HG02840 (cell line): ENCODE data around the gene UGGT2.
"Not testable (repeated sequence)": the region's sequence is repeated elsewhere in the genome, so short reads cannot be mapped to it uniquely, and the experiment has no call there.

Source experiments
- ATAC-seq: cut with Tn5 transposase; IDR thresholded peaks from one replicate; pipeline ENCODE4 v1.9.1; 2021; ENCODE audit warnings: mild to moderate bottlenecking, moderate library complexity, moderate number of reproducible peaks; ENCODE audit not compliant: unreplicated experiment, low FRiP score

The UGGT2 gene

DNA sequence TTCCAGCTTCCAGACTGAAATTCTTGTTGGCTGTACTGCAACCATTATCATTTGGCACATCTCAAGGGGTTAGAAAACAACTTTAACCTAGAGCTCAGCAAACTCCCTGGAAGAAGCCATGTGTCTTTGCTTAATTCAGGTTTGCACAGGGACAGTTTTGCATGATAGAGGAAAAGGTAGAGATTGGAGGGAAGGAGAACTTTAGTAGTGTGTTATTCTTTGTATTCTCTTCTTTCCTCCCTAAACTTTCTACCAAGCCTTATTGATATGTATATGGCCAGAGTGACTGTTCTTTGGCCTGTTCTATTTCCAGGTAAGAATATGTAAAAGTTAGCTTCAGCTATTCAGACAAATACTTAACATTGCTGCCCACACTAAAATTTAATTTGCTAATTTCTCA, 53.1 kb downstream of the UGGT2 start:
- no peak for ATAC-seq

DNA sequence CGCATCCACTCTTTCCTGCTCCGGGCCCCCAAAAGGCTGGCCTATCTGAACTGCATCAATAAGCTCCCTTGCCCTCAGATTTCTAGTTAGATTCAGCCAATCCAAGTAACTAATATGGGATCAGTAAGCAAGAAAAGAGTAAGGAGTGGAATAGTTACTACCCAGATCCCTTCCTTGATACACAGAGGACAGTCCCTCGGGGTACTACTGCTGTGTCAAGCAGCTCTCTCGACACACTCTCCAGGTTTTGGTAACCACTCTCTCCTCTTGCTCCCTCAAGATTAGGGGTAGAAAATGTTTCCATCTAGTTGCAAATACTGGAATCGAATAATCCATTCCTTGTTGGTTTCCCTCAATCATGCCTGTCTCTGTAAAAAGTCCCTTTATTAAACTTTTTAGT, 65.4 kb downstream of the UGGT2 start:
- no peak for ATAC-seq

- no peak for ATAC-seq
Observed at GRCh38 chr13:95982144-95982543, 71.1 kb downstream of the UGGT2 start.

DNA sequence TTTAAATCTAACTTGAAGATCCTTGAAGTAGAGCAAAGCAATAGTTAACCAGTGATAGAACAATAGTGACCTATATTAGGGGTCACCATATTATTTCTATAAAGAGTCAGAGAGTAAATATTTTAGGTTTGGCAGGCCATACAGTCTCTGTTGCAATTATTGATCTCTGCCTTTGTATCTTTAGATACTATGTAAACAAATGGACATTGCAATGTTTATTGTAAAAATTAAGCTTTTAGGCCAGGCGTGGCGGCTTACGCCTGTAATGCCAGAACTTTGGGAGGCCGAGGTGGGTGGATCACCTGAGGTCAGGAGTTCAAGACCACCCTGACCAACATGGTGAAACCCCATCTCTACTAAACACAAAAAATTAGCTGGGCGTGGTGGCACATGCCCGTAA, 80.5 kb downstream of the UGGT2 start:
- not testable (repeated sequence) for ATAC-seq

DNA sequence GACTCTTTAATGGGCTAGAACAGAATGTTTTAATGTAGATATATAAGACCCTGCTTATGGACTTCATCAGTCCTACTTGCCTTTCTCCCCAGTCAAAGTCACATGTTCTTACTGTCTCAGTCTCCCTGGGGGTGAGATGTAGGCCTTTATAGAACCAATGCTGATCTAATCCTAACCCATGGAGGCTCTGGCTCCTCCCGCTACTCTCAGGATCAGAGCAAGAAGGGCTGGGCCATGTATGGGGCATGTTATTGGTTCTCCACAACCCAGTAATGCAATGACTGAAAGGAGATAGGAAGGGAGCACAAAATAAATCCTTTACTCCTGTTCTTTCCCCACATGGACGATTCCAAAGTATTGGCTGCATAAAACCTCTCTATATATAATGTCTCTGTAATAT, 82.3 kb downstream of the UGGT2 start:
- no peak for ATAC-seq

DNA sequence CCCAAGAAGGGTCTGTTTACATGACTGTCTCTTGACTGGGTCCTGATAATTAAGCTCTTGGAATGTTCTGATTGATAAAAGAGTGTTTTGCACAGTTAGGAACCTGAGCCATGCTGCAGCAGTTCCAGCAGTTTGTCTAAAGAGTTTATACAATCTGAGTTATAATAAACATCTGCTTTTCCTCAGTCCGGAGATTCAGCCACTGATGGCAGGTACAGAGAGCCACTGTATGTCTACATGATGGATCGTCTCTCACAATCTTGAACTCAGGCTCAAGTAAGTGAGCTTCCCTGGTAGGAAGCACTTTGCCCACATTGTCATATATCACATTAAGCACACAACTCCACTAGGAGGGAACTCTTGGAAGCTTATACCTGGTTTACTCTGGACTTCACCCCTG, 84.3 kb downstream of the UGGT2 start:
- no peak for ATAC-seq

GRCh38 chr13:95957331-95957730, 95.9 kb downstream of the UGGT2 start:
- no peak for ATAC-seq

- no peak for ATAC-seq
Observed at GRCh38 chr13:95956589-95957148, 96.5 kb downstream of the UGGT2 start.

- ATAC-seq, result no peak
Observed at GRCh38 chr13:95955719-95956118, 97.5 kb downstream of the UGGT2 start.

DNA sequence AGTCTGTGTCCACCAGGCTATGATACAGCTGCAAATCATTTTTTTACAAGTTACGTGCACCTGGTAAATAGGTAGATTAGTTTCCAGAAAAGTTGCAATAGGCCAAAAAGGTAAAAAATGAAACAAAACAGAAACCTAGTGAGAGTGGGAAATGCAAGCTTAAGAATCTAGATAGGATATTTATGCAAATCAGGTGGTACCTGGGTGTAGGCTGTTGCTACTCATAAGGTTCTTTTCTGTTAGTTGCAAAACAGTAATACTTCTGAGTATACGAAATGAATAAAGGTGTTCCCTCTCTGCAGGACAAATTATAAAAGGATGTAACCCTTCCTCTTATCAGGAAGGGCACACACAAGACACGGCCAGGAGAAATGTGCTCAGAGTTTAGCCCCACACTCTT, 97.9 kb downstream of the UGGT2 start:
- ATAC-seq, result no peak

DNA sequence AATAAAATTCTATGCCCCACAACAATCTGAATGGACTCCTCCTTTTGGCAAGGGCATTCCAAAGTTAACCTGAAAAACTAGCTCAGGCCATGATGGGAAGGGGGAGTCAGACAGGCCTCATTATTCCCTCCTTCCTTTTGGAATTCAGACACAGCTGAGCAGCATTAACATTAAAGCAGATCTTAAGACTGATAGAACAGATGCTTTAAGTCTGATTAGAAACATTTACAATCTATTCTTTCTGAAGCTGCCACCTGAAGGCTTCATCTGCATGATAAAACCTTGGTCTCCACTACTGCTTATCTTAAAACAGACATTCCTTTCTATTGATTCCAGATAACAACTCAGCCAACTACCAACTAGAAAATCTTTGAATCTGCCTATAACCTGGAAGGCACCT, 98.9 kb downstream of the UGGT2 start:
- ATAC-seq, result no peak

- ATAC-seq, result no peak
Observed at GRCh38 chr13:95950103-95950502, 103.1 kb downstream of the UGGT2 start.

DNA sequence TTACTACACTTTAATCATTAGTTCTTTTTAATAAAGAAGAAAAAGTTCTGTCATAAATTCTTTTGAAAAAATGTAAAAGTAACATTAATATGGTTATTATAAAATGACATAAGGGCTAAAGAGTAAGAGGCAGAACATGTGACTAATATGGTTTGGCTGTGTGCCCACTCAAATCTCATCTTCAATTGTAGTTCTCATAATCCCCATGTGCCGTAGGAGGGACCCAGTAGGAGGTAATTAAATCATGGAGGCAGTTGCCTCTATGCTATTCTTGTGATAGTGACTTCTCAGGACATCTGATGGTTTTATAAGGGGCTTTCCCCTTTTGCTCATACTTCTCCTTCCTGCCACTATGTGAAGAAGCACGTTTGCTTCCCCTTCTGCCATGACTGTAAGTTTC, 104.5 kb downstream of the UGGT2 start:
- ATAC-seq, result no peak

GRCh38 chr13:95937714-95938320, 115.4 kb downstream of the UGGT2 start:
- ATAC-seq, result no peak

DNA sequence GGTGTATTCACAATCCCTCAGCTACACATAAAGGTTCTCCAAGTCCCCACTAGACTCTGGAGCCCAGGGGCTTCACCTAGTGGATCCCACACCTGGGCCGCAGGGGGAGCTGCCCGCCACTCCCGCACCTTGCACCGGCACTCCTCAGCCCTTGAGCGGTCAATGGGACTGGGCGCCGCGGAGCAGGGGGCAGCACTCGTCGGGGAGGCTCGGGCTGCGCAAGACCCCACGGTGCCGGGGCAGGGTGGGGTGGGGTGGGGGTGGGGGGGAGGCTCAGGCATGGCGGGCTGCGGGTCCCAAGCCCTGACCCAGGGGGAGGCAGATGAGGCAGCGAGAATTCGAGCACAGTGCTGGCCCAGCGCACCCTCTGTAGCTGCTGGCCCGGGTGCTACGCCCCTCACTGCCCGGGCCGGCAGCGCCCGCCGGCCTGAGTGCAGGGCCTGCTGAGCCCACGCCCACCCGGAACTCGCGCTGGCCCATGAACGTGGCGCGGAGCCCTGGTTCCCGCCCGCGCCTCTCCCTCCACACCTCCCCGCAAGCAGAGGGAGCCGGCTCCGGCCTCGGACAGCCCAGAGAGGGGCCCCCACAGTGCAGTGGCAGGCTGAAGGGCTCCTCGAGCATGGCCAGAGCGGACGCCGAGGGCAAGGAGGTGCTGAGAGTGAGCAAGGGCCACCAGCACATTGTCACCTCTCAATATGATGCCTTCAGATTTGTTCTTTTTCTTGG, 121.7 kb downstream of the UGGT2 start:
- no peak for ATAC-seq

DNA sequence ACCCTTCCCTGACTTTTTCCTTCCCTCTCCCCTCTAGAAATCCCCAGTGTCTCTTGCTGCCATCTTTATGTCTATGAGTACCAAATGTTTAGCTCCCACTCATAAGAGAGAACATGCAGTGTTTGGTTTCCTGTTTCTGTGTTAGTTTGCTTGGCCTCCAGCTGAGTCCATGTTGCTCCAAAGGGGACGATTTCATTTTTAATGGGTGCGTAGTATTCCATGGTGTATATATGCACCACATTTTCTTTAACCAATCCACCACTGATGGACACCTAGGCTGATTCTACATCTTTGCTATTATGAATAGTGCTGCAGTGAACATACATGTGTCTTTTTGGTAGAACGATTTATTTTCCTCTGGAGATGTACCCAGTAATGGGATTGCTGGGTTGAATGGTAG, 123.8 kb downstream of the UGGT2 start:
- no peak for ATAC-seq

- ATAC-seq, result not testable (repeated sequence)
Observed at GRCh38 chr13:95928367-95928906, 124.8 kb downstream of the UGGT2 start.

DNA sequence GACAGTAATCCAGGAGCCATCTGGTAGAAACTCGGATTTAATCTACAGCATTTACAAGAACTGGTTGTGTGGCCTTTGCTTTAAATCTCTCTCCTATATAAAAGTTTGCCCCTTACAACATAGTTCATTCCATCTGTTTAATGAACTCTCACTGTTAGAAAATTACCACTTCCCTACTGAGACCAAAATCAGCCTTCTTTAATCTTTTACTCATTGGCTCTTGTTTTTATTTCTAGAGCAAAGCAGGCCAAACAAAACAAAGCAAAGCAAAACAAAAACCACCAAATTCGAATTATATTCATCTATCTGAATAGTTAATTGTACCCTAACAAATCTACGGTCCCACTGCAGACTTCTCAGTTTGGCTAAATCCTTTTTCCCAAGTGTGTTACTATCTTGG, 127.0 kb downstream of the UGGT2 start:
- ATAC-seq, result no peak

DNA sequence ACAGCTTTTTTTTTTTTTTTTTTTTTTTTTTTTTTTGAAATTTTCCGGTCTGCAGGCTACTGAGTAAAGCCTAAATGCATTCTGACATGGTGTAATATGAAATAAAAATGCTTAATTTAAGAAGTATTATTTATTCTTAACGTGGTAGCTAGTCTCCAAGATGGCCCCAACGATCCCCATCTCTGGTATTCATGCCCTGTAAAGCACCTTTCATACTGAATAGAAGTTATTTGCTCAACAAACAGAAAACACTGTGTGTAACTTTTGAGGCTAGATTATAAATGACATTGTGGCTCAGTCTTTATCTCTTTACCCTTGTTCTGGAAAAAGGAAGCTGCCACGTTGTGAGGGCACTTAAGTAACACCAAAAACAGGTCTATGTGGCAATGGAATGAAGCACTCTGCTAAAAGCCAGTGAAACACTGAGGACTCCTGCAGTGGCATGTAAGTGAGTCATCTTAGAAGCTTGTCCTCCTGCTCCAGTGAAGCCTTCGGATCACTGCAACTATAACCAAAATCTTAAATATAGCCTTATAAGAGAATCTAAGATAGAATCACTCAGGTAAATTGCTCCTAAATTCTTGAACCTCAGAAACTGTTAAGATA, 128.7 kb downstream of the UGGT2 start:
- no peak for ATAC-seq

- ATAC-seq, result no peak
Observed at GRCh38 chr13:95921485-95921884, 131.7 kb downstream of the UGGT2 start.

- no peak for ATAC-seq
Observed at GRCh38 chr13:95920485-95920884, 132.7 kb downstream of the UGGT2 start.
